Stimulated activated CD4-positive, alpha-beta T cell treated with anti-CD3 and anti-CD28 coated beads, Interleukin-1b, Interleukin-23, amount 100 ng/mL, for 4 hours (primary cell): ENCODE measurements around the gene SRSF5.
"Not testable (repeated sequence)": the region's sequence is repeated elsewhere in the genome, so short reads cannot be mapped to it uniquely, and the experiment has no call there.

Source experiments
- DNase-seq, 2 donors: peaks; one replicate each; pipeline ENCODE4 v3.0.0-alpha.2; 2020; ENCODE audit warnings: low read depth in 2 of 2

The SRSF5 gene

GRCh38 chr14:69766984-69767368 lies at the start of gene SRSF5:
Gene SRSF5 (plus strand): TSS chr14:69767142. CDS start chr14:69768157, 1,015 bp downstream.
- DNase-seq, result peak; percentile 85 to 89

DNA sequence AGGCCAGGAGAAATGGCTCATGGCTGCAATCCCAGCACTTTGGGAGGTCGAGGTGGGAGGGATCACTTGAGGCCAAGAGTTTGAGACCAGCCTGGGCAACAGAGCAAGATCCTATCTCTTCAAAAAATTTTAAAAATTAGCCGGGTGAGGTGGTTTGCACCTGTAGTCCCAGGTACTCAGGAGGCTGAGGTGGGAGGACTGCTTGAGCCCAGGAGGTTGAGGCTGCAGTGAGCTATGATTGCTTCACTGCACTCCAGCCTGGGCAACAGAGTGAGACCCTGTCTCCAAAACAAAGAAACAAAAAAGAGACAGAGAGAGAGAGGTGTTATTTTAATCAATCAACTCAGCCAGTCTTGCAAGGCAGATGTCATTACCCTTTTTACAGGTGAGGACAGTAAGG lies 48.3 kb upstream of the SRSF5 start:
- DNase-seq, result not testable (repeated sequence)

GRCh38 chr14:69719501-69719951 lies 47.4 kb upstream of the SRSF5 start:
- DNase-seq, result no peak

DNA sequence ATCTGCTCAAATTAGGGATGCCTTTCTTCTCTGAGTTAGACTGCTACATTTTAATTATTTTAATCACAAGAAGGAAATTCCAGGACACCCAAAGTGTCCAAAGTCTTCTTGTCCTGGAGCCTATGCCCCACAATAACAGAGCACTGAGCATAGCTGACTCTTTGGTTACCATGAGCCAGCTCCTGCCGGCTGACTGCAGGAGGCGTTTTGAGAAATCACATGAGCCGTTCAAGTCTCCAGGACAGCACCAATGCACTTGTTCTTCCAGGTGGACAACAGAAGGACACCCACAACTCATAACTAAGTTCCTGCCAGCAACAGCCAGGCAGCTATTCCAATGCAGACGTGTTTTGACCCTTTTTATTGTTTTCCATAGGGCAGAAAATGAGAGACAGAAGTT lies 46.0 kb upstream of the SRSF5 start:
- no peak for DNase-seq

- DNase-seq, result peak; percentile 81 to 88
Measured at GRCh38 chr14:69726761-69727511, 40.0 kb upstream of the SRSF5 start.

- no peak for DNase-seq
Measured at GRCh38 chr14:69727860-69728259, 39.1 kb upstream of the SRSF5 start.

- not testable (repeated sequence) for DNase-seq
Measured at GRCh38 chr14:69731919-69732598, 34.9 kb upstream of the SRSF5 start.

DNA sequence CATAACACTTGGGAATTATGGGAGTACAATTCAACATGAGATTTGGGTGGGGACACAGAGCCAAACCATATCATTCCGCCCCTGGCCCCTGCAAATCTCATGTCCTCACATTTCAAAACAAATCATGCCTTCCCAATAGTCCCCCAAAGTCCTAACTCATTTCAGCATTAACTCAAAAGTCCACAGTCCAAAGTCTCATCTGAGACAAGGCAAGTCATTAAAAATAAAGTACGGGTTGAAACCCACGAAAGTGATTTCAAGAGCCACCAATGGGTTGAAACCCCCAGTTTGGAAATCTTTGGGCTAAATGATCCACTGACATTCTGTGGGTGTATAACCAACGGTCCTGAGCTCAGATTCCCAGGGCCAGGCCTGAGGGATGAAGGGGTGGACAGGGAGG lies 30.5 kb upstream of the SRSF5 start:
- DNase-seq, result not testable (repeated sequence)

DNA sequence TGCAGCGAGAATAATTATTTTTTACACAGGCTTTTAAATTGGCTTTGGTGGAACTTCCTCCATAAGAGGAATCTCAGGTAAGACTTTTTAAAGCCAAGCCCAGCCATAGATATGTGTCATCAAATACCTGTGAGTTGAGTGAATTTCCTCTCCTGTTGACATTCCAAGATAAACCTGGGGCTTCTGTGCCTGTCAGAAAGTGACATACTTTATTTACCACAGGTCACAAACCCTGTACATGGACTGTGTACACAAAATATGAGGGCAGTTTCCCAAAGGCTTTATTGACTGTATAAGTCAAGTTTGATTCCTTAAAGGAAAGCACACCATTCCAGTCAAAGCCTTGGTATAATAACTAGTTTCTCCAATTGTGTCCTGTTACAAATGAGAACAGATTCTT lies 25.9 kb upstream of the SRSF5 start:
- DNase-seq, result no peak

DNA sequence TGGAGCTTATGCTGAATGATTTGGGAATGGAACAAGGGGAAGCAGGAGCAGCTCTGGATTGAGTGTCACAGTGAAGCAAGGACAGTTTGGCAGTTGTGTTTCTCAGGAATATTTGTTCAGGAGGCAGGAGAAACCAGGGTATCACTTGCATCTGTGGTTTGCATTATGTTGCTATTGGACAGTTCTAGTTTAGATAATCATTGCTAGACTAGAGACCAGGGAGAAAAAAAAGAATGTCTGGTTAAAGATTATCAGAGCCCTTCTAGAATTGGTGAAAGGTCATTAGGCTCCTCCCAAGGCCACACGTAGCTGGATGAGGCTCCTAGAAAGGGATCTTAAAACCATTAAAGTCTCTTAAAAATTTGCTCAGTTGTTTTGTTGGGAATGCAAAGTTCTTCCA lies 17.0 kb upstream of the SRSF5 start:
- DNase-seq, result no peak

DNA sequence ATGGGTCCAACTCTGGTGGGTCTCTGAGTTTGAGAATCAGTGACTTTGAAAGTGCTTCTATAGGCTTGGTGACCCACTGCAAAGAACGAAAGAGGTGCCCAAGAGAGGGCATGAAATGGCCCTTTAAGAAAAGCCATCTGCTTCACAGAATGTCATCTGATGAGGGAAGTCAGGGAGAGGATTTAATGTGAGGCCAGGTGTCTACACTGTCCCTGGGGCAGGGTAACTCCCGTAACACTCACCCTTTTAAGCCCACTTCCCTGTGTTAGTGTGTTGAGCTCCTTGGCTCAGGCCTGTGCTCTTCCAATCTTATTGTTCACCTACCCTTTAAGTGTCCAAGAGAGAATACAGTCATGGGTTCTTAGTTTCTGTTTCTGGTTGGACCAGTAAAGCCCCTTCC lies 16.4 kb upstream of the SRSF5 start:
- DNase-seq, result no peak

GRCh38 chr14:69752773-69753172 lies 14.2 kb upstream of the SRSF5 start:
- no peak for DNase-seq

GRCh38 chr14:69753860-69754259 lies 13.1 kb upstream of the SRSF5 start:
- DNase-seq, result no peak

- no peak for DNase-seq
Measured at GRCh38 chr14:69754487-69754886, 12.5 kb upstream of the SRSF5 start.

GRCh38 chr14:69755296-69755695 lies 11.6 kb upstream of the SRSF5 start:
- DNase-seq, result no peak

GRCh38 chr14:69755784-69756183 lies 11.2 kb upstream of the SRSF5 start:
- no peak for DNase-seq

DNA sequence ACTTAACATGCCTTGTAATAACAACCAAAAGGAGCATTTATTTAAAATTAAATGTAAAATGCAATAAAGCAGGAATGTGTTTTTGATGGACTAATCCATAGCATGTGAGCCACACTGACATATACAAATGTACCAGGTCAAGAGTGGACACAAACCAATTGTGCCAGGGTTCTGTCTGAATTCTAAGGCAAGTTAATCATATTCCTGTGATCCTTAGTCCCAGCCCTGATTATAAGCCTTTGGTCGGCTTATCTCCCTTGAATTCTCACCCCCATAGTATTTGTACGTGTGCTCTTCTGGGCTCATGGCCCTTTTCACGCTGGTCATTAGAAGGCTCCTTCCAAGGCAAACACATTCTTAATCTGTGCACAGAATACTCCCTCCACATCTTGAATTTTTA lies 10.6 kb upstream of the SRSF5 start:
- no peak for DNase-seq

- DNase-seq, result no peak
Measured at GRCh38 chr14:69760810-69761209, 6.1 kb upstream of the SRSF5 start.

DNA sequence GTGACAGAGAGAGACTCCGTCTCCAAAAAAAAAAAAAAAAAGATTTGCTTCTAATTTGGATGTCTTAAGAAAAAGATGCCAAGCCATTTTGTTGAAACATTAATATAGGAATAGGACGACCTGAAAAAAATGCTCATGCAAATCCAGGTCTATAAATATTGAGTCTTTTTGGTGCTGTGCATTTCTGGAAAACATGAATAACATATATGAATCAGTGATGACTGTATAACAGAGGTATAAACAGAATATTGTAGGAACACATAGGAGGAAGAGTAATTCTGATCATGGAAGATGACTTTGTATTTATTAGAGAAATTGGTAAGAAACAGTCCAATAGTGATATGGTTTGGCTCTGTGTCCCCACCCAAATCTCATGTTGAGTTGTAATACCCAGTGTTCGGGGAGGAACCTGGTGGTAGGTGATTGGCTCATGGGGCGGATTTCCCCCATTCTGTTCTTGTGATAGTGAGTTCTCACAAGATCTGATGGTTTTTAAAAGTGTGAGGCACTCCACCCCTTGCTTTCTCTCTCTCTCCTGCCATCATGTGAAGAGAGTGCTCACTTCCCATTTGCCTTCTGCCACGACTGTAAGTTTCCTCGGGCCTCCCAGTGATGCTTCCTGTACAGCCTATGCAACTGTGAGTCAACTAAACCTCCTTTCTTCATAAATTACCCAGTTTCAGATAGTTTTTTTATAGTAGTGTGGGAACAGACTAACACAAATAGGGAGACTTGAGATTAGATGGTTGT lies 3.0 kb upstream of the SRSF5 start:
- DNase-seq, result peak in 1 of 2 donors; percentile 5

- peak; percentile 84 to 88 for DNase-seq
Measured at GRCh38 chr14:69767369-69767999, 542 bp downstream of the SRSF5 start.

- DNase-seq, result no peak
Measured at GRCh38 chr14:69768873-69769272, 1.9 kb downstream of the SRSF5 start.

- DNase-seq, result no peak
Measured at GRCh38 chr14:69769623-69770022, 2.7 kb downstream of the SRSF5 start.
